Skeletal muscle satellite cell (primary cell): Measurements from ENCODE around the gene CFAP45.

Source experiments
- H3K27me3 ChIP-seq: 2 replicates; pipeline ENCODE4 v1.7.0; 2013; ENCODE audit warnings: low read length; ENCODE audit not compliant: control insufficient read depth, insufficient read depth
- H3K36me3 ChIP-seq: 2 replicates; pipeline ENCODE4 v1.7.0; 2013; ENCODE audit warnings: mild to moderate bottlenecking, control low read depth, low read length; ENCODE audit not compliant: insufficient read depth
- H3K4me1 ChIP-seq: 2 replicates; pipeline ENCODE4 v1.7.0; 2013; ENCODE audit warnings: low read length; ENCODE audit not compliant: control insufficient read depth, insufficient read depth
- H3K4me2 ChIP-seq: 2 replicates; pipeline ENCODE4 v1.7.0; 2013; ENCODE audit warnings: mild to moderate bottlenecking, low read length
- H3K4me3 ChIP-seq: 2 replicates; pipeline ENCODE4 v1.7.0; 2013; ENCODE audit warnings: low read length
- H3K9ac ChIP-seq: 2 replicates; pipeline ENCODE4 v1.7.0; 2013; ENCODE audit warnings: mild to moderate bottlenecking, low read depth, low read length, moderate library complexity
- H3K9me3 ChIP-seq: replicated peaks from 2 replicates; pipeline ENCODE4 v1.7.0; 2013; ENCODE audit warnings: mild to moderate bottlenecking, control low read depth, low read length

The CFAP45 gene

DNA sequence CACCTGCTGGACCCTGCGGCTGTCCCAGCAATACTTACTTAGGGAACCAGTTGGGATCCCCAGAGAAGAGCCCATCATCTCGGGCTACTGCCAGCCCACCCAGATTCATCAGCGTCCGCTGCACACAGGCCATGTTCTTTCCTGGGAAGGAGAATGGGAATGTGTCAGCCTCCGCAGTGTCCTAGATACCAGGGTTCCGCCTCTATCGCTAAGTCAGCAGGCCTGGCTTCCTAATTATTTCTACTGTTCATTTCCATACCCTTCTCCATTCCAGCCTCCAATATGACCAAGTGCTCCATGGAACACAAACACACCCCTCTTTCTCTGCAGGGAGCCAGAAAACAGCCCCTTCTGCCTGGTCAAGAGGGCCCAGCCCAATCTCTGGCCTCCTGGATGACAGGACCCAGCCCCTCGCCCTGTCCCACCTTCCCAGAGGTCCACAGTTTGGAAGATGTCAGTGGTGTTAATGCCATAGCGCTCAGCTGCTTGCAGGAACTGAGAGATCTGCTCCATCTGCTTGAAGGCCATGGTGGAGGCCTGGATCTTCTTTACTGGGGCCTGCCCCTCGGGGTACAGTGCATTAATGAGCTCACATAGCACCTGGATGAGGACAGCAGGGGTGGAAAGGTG, 19.4 kb upstream of the CFAP45 start:
- H3K9me3 ChIP-seq = no peaks in the 10 kb centered on the region
- H3K4me3 ChIP-seq = no peak overlapping the region
- H3K4me1 ChIP-seq = peaks cover 75% of the 10 kb centered on the region
- peak overlapping the region; percentile 9 for H3K4me2 ChIP-seq
- H3K9ac ChIP-seq = peak overlapping the region; percentile 33
- no peaks in the 10 kb centered on the region for H3K27me3 ChIP-seq
- H3K36me3 ChIP-seq = peaks cover 47% of the 10 kb centered on the region

GRCh38 chr1:159918352-159919200, 18.6 kb upstream of the CFAP45 start:
- Histone ChIP-seq H3K4me1 (peaks cover 75% of the 10 kb centered on the region), H3K9ac (peak overlapping the region; percentile 33), H3K4me2 (peak overlapping the region; percentile 9), H3K9me3 (no peaks in the 10 kb centered on the region), H3K4me3 (no peak overlapping the region), H3K36me3 (peaks cover 47% of the 10 kb centered on the region), H3K27me3 (no peaks in the 10 kb centered on the region)

GRCh38 chr1:159917533-159918351, 17.8 kb upstream of the CFAP45 start:
- H3K9me3 ChIP-seq = no peaks in the 10 kb centered on the region
- peaks cover 47% of the 10 kb centered on the region for H3K36me3 ChIP-seq
- H3K27me3 ChIP-seq = no peaks in the 10 kb centered on the region
- no peak overlapping the region for H3K4me3 ChIP-seq
- H3K9ac ChIP-seq = no peak overlapping the region
- no peak overlapping the region for H3K4me2 ChIP-seq
- peaks cover 71% of the 10 kb centered on the region for H3K4me1 ChIP-seq

DNA sequence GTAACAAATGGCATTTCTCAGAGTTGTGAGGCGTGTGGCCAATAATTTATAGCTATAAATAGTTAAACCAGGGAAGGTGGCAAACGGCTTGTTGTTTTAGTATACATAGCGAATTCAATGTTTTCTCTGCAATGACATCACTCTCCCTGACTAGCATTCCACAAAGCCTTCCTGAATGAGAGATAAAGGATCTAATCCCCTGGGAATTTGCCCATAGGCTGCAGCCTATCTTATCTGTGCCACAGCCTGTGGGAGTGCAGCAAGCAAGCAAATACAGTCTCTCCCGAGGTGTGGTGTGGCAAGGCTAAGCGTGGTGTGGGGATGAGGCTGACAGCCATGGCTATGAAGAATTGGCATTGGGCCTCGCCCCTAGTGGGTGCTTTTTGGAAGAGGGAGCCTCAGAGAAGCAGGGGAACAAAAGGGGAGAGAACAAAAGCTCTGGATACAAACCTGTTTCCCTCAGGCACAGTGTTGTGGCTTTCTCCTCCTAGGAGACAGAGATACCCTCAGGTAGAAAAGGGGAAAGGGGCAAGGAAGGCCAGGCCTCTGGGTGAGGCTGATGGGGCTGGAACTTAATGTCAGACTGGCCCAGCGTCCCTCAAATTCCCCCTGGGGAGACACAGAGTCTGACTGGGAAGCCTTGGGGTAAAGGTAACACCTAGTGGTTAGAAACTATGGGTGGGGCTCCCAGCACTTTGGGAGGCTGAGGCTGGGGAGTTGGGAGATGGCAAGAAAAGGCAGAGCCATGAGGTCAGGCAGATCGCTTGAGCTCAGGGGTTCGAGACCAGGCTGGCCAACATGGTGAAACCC, 16.5 kb upstream of the CFAP45 start:
- no peaks in the 10 kb centered on the region for H3K9me3 ChIP-seq
- no peaks in the 10 kb centered on the region for H3K27me3 ChIP-seq
- H3K36me3 ChIP-seq = peaks cover 47% of the 10 kb centered on the region
- peaks cover 64% of the 10 kb centered on the region for H3K4me1 ChIP-seq
- H3K4me2 ChIP-seq = no peak overlapping the region
- no peak overlapping the region for H3K4me3 ChIP-seq
- H3K9ac ChIP-seq = peak overlapping the region; percentile 38

GRCh38 chr1:159915571-159916241, 15.7 kb upstream of the CFAP45 start:
- H3K9me3 ChIP-seq = no peaks in the 10 kb centered on the region

DNA sequence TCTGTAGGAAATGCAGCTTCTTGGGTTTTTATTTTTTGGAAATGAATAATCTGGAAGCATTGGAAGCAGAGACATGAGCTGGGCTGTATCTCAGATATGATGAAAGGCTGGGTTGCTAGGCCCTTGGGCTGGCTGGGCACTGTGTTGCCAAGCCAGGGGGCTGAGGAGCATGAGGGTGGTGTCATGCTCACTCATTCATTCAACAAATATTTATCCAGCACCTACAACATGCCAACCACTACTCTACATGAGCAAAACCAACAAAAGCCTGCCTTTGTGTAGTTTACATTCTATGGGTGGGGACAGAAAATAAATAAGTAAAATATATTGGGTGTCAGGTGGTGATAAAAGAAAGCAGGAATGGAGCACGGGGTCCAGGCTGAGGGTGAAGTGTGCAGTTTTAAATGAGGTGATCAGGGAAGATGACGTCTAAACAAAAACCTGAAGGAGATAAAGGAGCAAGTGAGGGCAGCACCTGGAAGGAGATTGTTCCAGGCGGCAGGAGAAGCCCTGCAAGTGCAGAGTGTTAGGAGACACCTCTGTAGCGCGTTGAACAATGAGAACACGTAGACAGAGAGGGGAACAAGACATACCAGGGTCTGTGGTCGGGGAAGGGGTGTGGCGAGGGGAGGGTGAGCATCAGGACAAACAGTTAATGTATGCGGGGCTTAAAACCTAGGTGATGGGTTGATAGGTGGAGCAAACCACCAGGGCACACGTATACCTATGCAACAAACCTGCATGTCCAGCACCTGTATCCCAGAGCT, 14.5 kb upstream of the CFAP45 start:
- Histone ChIP-seq H3K27me3 (no peaks in the 10 kb centered on the region), H3K9ac (no peak overlapping the region), H3K36me3 (peaks cover 27% of the 10 kb centered on the region), H3K4me2 (no peak overlapping the region), H3K4me3 (no peak overlapping the region), H3K9me3 (no peaks in the 10 kb centered on the region), H3K4me1 (peaks cover 58% of the 10 kb centered on the region)

More at GRCh38 chr1:159915571-159916241, 15.7 kb upstream of the CFAP45 start:
- H3K36me3 ChIP-seq = peaks cover 40% of the 10 kb centered on the region
- H3K9ac ChIP-seq = no peak overlapping the region
- H3K4me2 ChIP-seq = no peak overlapping the region
- H3K27me3 ChIP-seq = no peaks in the 10 kb centered on the region
- H3K4me3 ChIP-seq = no peak overlapping the region
- H3K4me1 ChIP-seq = peaks cover 60% of the 10 kb centered on the region

GRCh38 chr1:159913451-159914192, 13.7 kb upstream of the CFAP45 start:
- Histone ChIP-seq H3K27me3 (no peaks in the 10 kb centered on the region), H3K9me3 (no peaks in the 10 kb centered on the region), H3K4me3 (no peak overlapping the region), H3K9ac (no peak overlapping the region), H3K36me3 (peaks cover 19% of the 10 kb centered on the region), H3K4me1 (peaks cover 50% of the 10 kb centered on the region), H3K4me2 (no peak overlapping the region)

GRCh38 chr1:159911326-159912070, 11.5 kb upstream of the CFAP45 start:
- Histone ChIP-seq H3K4me2 (no peak overlapping the region), H3K4me1 (peaks cover 33% of the 10 kb centered on the region), H3K4me3 (no peak overlapping the region), H3K9me3 (no peaks in the 10 kb centered on the region), H3K27me3 (no peaks in the 10 kb centered on the region), H3K36me3 (peaks cover 2% of the 10 kb centered on the region), H3K9ac (no peak overlapping the region)
